NT2/D1 (cell line): ENCODE results near the gene RERE.

Experiments used
- DNase-seq: peaks from one replicate; pipeline ENCODE4 v3.0.0-alpha.2; 2011; ENCODE audit warnings: low read depth, low spot score
- H3K27me3 ChIP-seq: 2 replicates; pipeline ENCODE4 v1.6.0; 2011; ENCODE audit warnings: mild to moderate bottlenecking; ENCODE audit not compliant: insufficient read length, insufficient read depth
- H3K36me3 ChIP-seq: 2 replicates; pipeline ENCODE4 v1.6.1; 2011; ENCODE audit warnings: mild to moderate bottlenecking, low read length, mixed read lengths; ENCODE audit not compliant: insufficient read depth, insufficient read length
- H3K4me1 ChIP-seq: 2 replicates; pipeline ENCODE4 v1.5.1; 2011; ENCODE audit not compliant: insufficient read depth, insufficient read length
- H3K4me3 ChIP-seq: 2 replicates; pipeline ENCODE4 v1.5.1; 2011; ENCODE audit warnings: low read depth; ENCODE audit not compliant: insufficient read length
- H3K9ac ChIP-seq: 2 replicates; pipeline ENCODE4 v1.6.0; 2011; ENCODE audit warnings: low read depth; ENCODE audit not compliant: insufficient read length
- H3K9me3 ChIP-seq: 2 replicates; pipeline ENCODE4 v1.5.1; 2011; ENCODE audit warnings: mild to moderate bottlenecking, low read length; ENCODE audit not compliant: insufficient read depth
- SUZ12 ChIP-seq: IDR thresholded peaks from 2 replicates; pipeline ENCODE4 v1.6.1; 2011; ENCODE audit not compliant: insufficient read length, insufficient read depth; ENCODE audit errors: extremely low read depth
- YY1 ChIP-seq: IDR thresholded peaks from 2 replicates; pipeline ENCODE4 v1.6.1; 2011; ENCODE audit not compliant: insufficient read length, insufficient read depth
- ZNF274 ChIP-seq: IDR thresholded peaks from 2 replicates; pipeline ENCODE4 v1.6.1; 2011; ENCODE audit warnings: mild to moderate bottlenecking, low read depth, low read length

Gene RERE

DNA sequence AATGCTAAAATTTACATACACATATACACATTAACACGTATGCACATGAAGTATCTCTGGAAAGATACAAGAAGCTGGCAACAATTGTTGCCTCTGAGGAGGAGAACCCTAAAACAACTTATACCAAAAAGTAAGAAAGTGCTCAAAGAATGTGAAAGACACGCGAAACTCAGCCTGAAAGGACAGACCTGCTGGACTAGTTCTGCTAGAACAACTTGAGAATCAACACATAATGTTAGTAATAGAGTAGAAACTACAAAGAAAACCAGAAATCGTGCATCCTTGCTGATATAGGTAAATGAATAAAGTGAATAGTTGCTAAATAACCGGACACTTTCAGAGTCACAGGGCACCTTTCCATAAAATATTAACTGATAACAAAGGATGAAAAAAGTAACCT lies 242.5 kb downstream of the RERE start:
- H3K4me1 ChIP-seq = no peaks in the 10 kb centered on the region
- no peaks in the 10 kb centered on the region for H3K27me3 ChIP-seq
- no peak overlapping the region for H3K4me3 ChIP-seq
- H3K9ac ChIP-seq = no peak overlapping the region
- no peak for DNase-seq
- H3K9me3 ChIP-seq = no peaks in the 10 kb centered on the region
- H3K36me3 ChIP-seq = no peaks in the 10 kb centered on the region
- TF ChIP-seq ZNF274 = no peak

DNA sequence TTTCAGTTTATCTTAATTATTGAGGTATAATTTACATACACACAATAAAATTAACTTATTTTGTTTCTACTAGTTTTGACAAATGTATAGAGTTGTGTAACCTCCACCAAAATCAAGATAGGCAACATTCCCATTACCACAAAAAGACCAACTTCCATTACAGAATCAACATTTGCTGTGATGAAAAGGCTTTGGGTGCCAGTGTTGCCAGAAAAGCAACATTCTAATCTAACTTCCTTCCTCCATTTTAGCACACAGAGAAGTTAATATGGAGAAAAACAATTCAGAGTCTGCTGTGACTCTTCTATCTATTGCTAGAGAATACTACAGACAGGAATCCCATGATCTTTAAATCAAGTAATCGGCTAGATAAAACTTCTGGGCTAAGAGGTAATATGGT lies 245.3 kb downstream of the RERE start:
- DNase-seq = no peak
- TF ChIP-seq ZNF274 = no peak
- no peak for TF ChIP-seq YY1
- TF ChIP-seq SUZ12 = no peak
- H3K4me1 ChIP-seq = no peaks in the 10 kb centered on the region
- H3K9ac ChIP-seq = no peak overlapping the region
- no peaks in the 10 kb centered on the region for H3K27me3 ChIP-seq
- no peaks in the 10 kb centered on the region for H3K9me3 ChIP-seq
- no peak overlapping the region for H3K4me3 ChIP-seq
- no peaks in the 10 kb centered on the region for H3K36me3 ChIP-seq

DNA sequence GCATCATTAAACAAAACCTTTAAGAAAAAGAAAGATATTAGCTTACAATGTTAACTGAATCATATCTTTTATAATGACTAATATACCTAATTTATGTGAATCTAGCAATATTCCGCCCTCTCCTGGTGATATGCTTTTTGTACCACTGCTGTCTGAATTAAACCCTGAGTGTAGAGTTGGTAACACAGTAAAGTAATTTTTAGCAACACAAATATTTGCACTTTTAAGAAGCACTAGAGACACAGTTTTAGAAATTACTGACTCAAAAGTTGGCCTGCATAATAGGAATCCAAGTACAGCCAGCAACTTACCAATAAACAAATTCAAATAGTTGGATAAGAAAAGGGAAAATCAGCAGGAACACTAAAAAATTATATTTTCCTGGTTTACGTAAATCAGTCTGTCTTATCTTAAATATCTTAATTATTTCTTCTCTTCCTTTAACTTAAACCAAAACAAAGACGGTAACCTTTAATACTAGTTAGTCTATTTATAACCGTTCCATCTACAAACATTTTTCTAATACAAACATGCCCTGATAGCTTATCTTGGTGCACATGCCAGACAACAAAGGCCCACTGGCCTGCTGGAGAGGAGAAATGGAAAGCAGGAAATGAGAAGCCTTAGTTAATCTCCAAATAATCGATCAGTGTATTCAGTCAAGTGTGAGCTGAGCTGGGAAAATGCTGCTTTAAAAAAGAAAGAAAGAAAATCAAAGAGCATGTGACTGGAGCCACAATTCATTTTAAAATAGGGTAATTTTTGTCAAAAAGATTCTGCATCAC lies 246.0 kb downstream of the RERE start:
- TF ChIP-seq SUZ12 (no peak), ZNF274 (no peak), YY1 (no peak)
- Histone ChIP-seq H3K27me3 (no peaks in the 10 kb centered on the region), H3K9me3 (no peaks in the 10 kb centered on the region), H3K36me3 (no peaks in the 10 kb centered on the region), H3K4me1 (no peaks in the 10 kb centered on the region), H3K4me3 (no peak overlapping the region), H3K9ac (no peak overlapping the region)
- DNase-seq = no peak

DNA sequence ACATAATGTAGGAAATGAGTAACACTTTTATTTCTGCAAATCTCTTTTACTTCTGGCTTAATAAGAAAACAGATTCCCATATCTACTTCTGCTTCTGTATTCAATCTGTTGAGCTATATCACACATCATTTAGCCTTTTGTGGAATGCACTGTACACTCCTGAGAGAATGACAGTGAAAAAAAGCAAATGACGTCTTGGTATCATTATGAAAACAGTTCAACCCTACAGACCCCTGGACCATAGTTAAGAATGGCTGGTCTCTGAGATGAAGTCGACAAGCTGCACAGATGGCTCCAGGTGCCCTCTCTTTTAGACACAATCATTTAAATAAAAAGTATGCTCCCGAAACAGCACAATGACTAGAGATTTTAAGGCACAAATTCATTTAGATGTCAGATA lies 247.0 kb downstream of the RERE start:
- Histone ChIP-seq H3K4me1 (no peaks in the 10 kb centered on the region), H3K4me3 (no peak overlapping the region), H3K9me3 (no peaks in the 10 kb centered on the region), H3K36me3 (no peaks in the 10 kb centered on the region), H3K9ac (no peak overlapping the region), H3K27me3 (no peaks in the 10 kb centered on the region)
- TF ChIP-seq YY1 (no peak), ZNF274 (no peak), SUZ12 (no peak)
- no peak for DNase-seq

DNA sequence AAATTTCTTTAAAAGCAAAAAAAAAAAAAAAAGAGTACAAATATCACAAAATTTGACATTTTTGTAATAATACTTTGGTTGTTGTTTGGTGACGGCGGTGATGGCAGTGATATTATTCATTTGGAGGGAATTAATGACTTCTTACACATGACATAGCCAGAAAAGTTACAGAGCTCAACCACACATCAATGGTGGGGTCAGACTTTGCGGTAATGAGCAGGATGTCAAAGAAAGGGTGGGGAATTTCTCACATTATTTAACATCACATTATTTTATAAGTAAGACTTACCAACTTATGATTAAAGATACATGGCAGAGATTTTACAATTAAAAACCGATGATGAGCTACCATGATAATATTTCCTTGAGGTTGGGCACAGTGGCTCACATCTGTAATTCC lies 248.2 kb downstream of the RERE start:
- Histone ChIP-seq H3K27me3 (no peaks in the 10 kb centered on the region), H3K9ac (no peak overlapping the region), H3K4me3 (no peak overlapping the region), H3K9me3 (no peaks in the 10 kb centered on the region), H3K4me1 (no peaks in the 10 kb centered on the region), H3K36me3 (no peaks in the 10 kb centered on the region)
- TF ChIP-seq SUZ12 (no peak), ZNF274 (no peak)
- DNase-seq = no peak

DNA sequence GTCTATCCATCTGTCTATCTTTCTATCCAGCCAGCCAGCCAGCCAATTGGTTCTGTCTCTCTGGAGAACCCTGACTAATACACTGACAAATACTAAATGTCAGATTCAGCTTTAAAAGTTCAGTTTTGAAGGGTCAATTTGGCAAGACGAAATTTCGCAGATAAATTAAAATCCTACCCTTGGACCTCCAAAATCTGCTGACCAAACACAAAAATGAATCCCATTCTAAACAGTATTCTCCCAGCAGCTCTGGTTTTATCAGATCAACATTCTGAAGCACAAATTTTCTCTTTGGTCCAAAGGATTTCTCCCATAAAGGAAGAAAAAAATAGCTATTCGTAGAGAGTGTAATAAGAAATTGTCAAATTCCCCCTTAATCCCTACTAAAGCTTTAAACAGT lies 248.6 kb downstream of the RERE start:
- Histone ChIP-seq H3K4me3 (no peak overlapping the region), H3K4me1 (no peaks in the 10 kb centered on the region), H3K27me3 (no peaks in the 10 kb centered on the region), H3K36me3 (no peaks in the 10 kb centered on the region), H3K9me3 (no peaks in the 10 kb centered on the region), H3K9ac (no peak overlapping the region)
- TF ChIP-seq ZNF274 (no peak), SUZ12 (no peak), YY1 (no peak)
- DNase-seq = no peak

DNA sequence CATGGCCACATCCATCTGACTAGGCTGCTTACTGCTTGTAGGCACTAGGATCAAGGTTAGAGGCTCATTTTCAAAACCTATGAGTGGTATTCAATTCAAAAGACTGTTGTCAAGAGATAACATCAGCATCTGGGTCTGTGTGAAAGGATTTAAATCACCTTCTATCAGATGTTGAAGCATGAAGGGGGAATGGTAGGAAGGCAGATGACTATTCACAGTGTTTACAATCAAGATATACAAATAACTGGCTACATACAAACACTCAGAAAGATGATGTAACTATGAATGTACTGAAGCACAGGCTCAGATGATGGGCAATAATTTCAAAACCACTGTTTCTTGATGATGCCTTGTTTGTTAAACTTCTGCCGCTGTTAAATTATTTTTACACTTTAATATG lies 250.3 kb downstream of the RERE start:
- no peak for DNase-seq

DNA sequence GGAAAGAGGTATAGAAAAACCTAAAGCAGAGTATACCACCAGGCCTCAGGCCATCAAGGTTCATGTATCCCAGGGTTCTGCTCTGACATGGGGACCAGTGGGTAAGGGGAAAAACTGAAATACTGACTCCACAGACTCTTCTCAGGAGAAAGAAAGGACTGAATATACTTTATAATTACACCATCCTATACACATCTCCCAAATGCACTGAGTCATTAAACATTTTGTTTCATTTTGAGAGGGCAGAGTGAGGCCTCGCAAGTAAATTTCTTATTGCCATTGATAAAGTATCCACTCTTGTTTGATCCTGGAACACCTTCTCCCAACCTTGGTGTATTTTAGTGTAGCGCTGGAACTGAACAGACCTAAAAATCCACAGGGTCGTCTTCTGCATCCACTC lies 251.6 kb downstream of the RERE start:
- DNase-seq = no peak
- TF ChIP-seq ZNF274 (no peak), SUZ12 (no peak), YY1 (no peak)
- Histone ChIP-seq H3K9ac (no peak overlapping the region), H3K27me3 (no peaks in the 10 kb centered on the region), H3K4me1 (no peaks in the 10 kb centered on the region), H3K4me3 (no peak overlapping the region), H3K9me3 (no peaks in the 10 kb centered on the region), H3K36me3 (no peaks in the 10 kb centered on the region)

More for the DNA sequence above, 250.3 kb downstream of the RERE start:
- Histone ChIP-seq H3K4me1 (no peaks in the 10 kb centered on the region), H3K9ac (no peak overlapping the region), H3K4me3 (no peak overlapping the region), H3K36me3 (no peaks in the 10 kb centered on the region), H3K27me3 (no peaks in the 10 kb centered on the region), H3K9me3 (no peaks in the 10 kb centered on the region)
- no peak for TF ChIP-seq ZNF274
- TF ChIP-seq YY1 = no peak
- TF ChIP-seq SUZ12 = no peak
